Stimulated activated CD8-positive, alpha-beta memory T cell treated with anti-CD3 and anti-CD28 coated beads, Interleukin-4, amount 100 ng/mL, for 48 hours (primary cell): ENCODE data around the gene DVL2.
A peak's percentile ranks its signal among the peaks of the same experiment; 100 is the strongest.

Experiments
- DNase-seq: peaks from one replicate; pipeline ENCODE4 v3.0.0-alpha.2; 2020

DVL2 gene

GRCh38 chr17:7234083-7234951 lies at the start of gene DVL2:
DVL2 (minus strand) TSS chr17:7234517; CDS start chr17:7234262, 255 bp downstream.
- DNase-seq, result peak; percentile 96

GRCh38 chr17:7283471-7284216 lies 49.3 kb upstream of the DVL2 start:
- no peak for DNase-seq

GRCh38 chr17:7282752-7283321 lies 48.5 kb upstream of the DVL2 start:
- DNase-seq, result no peak

GRCh38 chr17:7281953-7282751 lies 47.8 kb upstream of the DVL2 start:
- DNase-seq, result no peak

- peak; percentile 94 for DNase-seq
These were observed 47.0 kb upstream of the DVL2 start, which contains the start of gene SLC2A4 for GRCh38 chr17:7281074-7281952. SLC2A4 (plus strand) TSS chr17:7281718; CDS start chr17:7281935, 217 bp downstream.

GRCh38 chr17:7280519-7281073 lies 46.3 kb upstream of the DVL2 start:
- DNase-seq, result peak; percentile 91

GRCh38 chr17:7279448-7279847 lies 45.1 kb upstream of the DVL2 start:
- no peak for DNase-seq

- no peak for DNase-seq
These were observed 32.5 kb upstream of the DVL2 start for GRCh38 chr17:7266784-7267183.

- DNase-seq, result no peak
These were observed 29.4 kb upstream of the DVL2 start for GRCh38 chr17:7263801-7264078.

- DNase-seq, result peak; percentile 47
These were observed 28.9 kb upstream of the DVL2 start for GRCh38 chr17:7262935-7263800.

- no peak for DNase-seq
These were observed 28.0 kb upstream of the DVL2 start, which contains the start of gene CLDN7 for GRCh38 chr17:7262192-7262934. CLDN7 (minus strand) TSS chr17:7262478; CDS start chr17:7262043, 435 bp downstream.

GRCh38 chr17:7261379-7262191 lies 27.3 kb upstream of the DVL2 start:
- peak; percentile 47 for DNase-seq

GRCh38 chr17:7260651-7261378 lies 26.5 kb upstream of the DVL2 start:
- peak; percentile 61 for DNase-seq

GRCh38 chr17:7260151-7260550 lies 25.8 kb upstream of the DVL2 start:
- DNase-seq, result no peak

- no peak for DNase-seq
These were observed 25.2 kb upstream of the DVL2 start for GRCh38 chr17:7259555-7259889.

- peak; percentile 52 for DNase-seq
These were observed 24.6 kb upstream of the DVL2 start for GRCh38 chr17:7258731-7259554.

- no peak for DNase-seq
These were observed 22.6 kb upstream of the DVL2 start for GRCh38 chr17:7256766-7257456.
